Limb (tissue), 2 donors: ENCODE data around the gene AVPR2.

Source experiments
- DNase-seq, 2 donors: peaks; one replicate each; pipeline ENCODE4 v3.0.0-alpha.2; 2016; ENCODE audit errors: extremely low spot score in 2 of 2

Gene AVPR2

DNA sequence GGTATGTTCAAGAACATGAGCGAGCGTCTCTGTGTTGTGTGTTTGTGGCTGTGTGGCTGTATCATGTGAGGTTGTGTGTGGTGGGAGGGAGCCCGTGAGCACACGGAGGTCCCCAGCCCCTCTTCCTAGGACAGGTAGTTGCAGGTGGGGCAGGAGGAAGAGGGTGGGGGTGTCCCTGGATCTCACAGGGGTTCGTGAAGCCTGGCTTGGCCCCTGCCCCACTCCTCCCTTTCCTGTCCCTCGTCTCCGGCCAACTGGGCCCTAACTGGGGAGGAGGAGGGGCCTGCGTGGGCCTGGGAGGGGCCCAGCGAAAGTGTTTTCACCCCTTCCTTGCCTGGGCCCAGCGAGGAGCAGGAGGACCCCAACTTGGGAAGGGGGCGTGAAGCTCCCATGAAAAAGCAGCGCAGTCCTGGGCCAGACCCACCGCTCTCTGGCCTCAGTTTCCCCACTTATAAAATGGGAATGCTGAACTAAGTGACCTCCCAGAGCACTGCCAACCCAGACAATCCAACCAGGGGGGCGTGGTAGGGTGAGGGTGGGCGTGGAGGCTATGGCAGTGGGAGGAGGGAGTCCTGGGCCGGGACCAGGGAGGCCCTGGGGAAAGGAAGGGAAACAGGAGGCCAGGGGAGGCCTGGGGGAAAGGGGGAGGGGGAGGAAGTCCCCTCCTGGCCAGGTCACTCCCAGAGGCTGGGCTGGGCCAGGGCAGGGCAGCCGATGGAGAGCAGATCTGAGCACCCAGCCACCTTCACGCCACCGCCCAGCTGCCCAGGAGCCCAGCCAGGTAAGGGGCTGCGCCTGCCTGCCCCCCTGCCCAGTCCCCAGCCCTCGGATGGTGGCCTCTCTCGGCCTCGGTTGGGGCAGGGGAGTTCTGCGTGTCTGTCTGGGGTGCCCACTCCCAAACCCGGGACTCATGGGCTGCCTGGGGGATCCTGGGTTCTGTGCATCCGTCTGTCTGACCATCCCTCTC lies at the start of gene AVPR2:
Gene AVPR2 (plus strand): TSS at position 683 of the 967 bp plus-strand sequence. CDS start 473 bp downstream, outside the sequence.
- DNase-seq, result peak in 1 of 2 donors; percentile 24

DNA sequence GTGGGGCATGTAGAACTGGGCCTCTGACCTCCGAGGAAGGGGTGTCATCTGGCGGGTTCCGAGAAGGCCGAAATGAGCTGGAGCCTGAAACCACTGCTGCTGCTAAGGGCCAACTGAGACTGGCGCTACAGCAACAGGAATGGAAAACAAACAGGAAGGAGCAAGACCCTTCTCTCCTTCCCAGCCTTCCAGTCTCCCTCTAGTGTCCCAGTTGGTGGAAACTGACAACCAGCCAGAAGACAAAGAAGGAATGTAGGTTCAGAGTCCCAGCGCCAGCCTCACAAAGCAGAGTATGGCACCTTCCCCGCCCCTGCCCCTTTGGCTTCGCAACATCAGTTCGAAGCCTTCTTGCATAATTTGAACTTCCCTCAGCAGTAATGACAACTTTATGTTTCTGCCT lies 49.8 kb upstream of the AVPR2 start:
- no peak for DNase-seq

DNA sequence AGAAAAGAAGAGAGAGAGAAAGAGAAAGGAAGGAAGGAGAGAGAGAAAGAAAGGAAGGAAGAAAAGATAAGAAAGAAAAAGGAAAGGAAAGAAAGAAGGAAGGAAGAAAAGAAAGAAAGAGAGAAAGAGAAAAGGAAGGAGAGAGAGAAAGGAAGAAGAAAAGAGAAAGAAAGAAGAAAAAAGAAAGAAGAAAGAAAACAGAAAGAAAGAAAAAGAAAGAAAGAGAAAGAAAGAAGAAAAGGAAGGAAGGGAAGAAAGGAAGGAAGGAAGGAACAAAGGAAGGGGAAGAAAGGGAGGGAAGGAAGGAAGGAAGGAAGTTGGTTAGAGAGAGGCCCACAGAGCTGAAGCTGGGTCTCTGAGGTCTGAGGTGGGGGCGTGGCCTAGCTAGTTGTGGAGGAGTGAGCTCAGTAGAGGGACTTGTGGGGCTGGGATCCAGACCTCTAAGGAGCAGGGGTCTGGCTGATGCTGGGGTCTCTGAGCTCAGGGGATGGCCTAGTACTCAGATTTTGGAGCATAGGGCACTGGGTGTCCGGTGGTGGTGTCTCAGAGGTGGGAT lies 47.0 kb upstream of the AVPR2 start:
- no peak for DNase-seq

DNA sequence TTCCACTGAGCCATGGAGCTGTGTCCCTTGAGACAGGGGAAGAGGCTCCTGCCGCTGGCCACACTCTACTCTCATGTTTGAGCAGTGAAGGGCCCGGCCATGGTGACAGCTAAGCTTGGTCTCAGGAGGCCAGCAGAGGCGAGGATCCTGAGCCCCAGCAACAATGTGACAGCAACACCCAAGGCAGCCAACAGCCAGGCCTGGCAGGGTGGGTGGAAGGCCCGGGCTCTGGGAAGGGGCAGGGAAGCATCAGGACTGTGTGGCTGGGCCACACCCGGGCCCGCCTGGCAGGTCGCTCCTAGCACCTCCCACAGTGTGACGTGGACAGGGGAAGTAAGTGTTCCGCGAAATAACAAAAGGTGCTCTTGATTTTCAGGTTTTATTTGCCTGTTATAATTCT lies 43.3 kb upstream of the AVPR2 start:
- DNase-seq, result no peak

DNA sequence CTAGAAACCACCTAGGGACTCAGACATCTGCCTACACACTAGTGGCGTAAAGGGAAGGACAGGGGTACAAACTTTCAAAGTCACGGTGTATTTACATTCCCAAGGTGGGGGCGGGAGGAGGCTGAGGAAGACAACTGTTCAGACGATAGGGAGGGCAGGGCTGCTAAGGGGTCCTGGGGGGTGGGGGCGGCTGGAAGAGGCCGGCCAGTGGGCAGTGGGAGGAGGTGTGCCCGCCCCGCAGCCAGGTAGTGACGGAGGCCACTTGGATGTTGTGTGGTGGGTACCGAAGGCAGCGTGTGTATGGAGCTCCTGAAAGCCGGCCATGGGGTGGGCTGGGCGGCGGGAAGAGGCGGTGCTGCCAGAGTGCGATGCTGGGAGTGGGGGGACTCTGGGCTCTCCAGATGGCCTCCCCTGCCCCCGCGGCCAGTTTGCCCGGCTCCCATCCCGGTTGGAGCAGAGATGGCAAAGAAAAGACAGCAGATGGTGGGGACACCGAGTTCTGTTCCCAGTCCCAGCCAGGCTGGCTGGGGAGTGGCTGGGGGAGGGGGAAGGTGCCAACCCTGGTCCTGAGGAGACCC lies 42.7 kb upstream of the AVPR2 start:
- DNase-seq, result no peak

DNA sequence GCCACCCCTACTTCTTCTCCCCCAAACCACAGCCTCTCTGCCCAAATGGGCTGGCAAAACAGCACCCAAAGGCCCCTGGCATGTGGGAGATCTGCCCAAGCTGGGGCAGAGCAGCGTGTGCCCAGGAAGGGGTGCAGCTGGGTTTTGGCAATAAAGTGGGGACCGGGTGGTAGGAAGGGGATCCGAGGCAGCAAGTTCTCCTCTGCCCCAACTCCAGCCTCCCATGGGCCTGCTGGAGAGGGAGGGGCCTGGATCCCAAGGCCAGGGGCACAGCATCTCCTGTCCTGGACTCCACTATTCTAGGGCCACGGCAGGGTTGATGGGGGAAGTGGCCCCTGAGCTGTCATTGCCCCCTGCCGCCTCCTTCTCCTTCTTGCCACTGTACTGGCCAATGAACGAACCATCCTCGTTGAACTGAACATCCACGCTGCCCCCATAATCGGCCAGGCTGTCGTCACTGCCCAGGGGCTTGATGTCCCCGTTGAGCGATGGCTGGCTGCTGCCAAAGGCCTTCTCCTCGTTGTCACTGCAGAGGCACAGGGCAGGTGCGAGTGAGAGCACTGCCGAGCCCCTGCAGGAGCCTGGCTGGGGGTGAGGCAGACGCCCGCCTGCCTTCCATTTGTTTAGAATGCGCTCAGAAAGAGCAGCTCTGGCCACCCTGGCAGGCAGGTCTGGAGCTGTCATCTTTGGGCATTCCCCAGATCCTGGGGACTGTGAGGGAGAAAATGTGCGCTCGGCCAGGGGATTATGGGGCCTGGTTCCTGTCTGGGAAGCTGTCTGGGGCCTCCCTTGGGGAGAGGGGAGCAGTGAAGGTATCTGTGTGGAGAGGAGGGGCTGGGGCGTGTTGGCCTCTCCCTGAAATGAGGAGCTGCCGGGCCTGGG lies 41.9 kb upstream of the AVPR2 start:
- no peak for DNase-seq

DNA sequence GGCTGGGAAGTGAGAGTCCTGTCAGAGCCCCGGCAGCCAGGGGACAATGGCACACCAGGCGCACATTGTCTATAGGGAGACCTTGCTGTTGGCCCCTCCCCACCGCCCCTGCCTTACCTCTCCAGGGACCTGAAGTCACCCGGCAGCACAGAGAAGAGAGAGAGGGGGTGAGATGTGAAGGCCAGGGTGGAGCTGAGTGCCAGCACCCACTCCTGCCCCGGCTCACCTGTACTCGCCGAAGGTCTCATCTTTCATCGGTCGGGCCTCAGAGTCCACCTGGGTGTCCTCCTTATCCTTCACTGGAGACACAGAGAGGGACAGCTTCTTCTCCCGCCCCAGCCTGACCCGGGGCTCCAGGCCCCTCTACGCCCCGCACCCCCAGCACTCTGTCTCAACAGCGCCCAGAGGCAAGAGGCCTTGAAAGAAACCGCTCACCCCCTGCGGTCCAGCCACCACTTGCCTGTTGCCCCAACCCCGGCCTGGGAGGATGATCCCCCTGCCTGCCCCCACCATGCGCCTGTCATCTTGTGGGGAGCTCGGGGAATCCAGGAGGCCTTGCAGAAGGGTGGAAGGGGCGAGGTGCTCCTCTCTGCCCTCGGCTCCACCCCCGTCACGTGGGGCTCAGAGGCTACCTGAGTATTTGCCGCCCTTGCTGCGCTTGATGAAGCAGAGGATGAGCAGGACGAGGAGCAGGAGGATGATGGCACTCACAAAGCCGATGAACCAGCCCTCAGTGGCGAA lies 41.1 kb upstream of the AVPR2 start:
- DNase-seq, result no peak

DNA sequence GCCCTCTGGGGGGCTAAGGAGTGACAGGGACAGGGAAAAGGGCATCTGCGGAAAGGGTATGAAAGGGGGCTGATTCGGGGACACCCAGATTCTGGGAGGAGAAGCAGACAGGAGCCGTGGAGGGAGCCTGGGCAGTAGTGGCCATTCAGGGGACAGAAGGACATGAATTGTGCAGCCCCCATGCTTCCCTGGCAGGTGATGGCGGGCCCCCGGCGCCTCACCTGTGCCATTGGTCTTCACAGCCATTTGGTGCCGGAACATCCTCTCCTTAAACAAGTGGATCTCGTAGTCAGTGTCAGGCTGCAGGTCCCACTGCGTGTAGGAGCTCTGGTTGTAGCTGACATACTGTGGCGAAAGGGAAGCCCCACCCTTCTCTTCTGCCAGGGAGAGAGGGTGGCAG lies 40.4 kb upstream of the AVPR2 start:
- no peak for DNase-seq

DNA sequence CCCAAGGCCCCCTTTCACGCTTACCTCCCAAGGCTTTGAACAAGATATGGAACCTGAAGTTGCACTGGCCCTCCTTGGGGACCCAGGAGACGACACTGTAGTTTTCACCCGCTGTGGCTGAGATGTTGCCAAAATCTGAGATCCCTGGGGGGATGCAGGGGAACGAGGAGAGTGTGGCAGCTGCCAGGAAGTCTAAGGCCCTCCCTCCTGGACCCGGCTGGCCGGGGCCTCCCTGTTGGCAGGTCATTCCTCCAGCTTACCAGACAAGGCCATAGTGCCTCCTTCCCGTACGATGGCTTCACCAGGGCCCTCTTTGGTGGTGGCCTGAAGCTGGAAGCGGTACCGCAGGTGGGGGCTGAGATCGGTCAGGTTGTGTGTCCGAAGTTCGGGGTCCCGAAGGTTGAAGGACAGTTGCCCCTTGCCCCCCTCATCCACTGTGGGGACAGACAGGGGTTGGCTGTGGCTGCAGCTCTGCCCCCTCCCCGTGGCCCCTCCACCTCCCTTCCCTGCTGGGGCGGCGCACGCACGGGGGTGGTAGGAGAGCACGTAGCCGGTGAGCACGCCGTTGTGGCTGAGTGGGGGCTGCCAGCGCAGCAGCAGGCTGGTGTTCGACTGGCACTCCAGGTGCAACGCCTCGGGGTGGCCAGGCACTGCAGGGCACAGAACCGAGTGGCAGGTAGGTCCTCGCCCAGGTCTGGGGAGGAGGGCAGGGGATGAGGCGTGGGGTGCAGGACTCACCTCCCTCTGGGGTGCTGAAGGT lies 39.7 kb upstream of the AVPR2 start:
- DNase-seq, result no peak

DNA sequence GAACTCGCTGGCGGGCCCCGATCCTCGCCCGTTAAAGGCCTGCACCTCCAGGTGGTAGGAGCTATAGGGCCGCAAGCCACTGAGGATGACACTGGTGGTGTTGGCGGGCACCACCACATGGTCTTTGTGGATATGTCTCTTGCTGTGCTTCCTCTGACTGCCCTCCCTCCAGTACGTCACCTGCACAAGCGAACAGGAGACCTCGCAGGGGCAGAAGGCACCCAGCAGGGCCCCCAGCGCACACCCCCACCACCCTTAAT lies 39.2 kb upstream of the AVPR2 start:
- DNase-seq, result no peak

DNA sequence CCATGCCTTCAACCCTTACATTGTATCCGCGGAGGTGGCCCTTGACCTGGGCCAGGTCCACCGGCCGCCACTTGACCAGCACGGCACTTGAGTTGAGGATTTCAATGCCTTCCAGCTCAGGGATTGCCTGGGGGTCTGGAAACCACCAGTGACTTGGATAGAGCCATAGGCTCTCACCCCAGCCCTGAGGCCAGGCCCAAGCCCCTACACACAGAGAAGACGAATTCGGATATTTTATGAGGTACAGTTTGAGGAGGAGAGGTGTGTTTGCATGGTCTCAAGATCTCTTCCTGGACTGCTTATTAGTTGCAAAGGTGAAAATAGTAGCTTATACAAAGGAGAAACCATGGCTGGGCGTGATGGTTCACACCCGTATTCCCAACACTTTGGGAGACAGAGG lies 38.8 kb upstream of the AVPR2 start:
- DNase-seq, result no peak

DNA sequence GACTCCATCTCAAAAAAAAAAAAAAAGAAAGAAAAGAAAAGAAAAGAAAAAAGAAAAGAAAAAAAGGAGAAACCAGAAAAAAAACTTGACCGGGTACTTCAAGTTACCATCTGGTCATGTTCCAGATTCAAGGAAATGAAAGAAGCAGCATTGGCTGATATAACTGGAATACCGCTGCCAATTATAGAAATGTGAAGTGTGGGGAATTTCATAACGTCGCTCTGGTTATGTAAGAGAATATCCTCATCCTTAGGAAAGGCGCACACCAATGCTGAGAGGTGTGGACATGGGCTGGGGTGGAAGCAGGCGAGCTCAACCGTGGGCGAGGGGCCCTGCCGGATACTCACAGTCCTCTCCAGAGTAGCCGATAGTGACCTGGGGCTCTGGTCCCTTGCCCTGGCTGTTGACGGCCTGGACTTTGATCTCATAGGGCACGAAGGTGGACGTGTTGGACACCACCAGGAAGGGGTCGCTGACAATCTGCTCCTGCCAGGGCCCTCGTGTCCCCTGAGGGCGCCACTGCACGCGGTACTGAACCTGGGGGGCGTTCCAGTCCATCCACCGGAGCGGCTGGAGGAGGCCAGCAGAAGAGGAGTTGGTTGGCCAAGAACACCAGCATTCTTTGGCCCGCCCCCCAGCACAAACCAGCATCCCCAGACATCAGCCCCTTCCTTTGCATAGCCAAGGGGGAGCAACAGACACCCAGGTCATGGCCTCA lies 38.0 kb upstream of the AVPR2 start:
- DNase-seq, result no peak

DNA sequence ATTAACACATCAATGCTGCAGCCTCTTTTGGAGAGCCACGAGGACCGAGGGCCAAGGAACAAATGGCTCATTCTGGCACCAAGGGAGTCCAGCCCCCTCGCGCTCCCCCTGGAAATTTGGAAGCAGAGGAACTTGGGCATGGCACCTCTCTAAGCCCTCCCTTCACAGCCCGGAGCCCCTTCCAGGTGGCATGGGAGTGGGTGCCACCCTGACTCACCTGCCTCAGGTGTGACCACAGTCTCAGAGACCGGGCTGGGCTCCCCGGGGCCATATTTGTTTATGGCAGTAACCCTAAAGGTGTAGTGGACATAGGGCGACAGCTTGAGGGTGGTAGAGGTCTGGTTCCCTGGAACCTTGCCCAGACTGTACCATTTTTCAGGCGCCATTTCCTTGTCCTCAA lies 37.3 kb upstream of the AVPR2 start:
- DNase-seq, result no peak

DNA sequence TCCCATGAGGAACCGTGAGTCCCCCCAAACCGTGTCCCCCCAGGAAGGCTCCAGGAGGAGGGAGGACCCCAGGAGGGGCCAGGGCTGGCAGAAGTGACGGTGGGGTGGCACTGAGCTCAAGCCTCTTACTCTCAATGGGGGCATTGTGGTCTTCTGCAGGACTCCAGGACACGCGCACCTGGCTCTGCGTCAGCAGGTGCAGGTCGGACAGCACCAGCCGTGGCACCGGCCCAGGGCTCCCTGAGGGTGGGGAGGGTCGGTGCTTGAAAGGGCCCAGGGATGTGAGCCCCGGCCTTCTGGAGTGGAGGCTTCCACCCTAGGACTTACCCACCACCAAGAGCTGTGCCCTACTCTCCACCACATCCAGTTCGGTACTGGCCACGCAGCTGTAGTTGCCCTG lies 36.8 kb upstream of the AVPR2 start:
- DNase-seq, result no peak

DNA sequence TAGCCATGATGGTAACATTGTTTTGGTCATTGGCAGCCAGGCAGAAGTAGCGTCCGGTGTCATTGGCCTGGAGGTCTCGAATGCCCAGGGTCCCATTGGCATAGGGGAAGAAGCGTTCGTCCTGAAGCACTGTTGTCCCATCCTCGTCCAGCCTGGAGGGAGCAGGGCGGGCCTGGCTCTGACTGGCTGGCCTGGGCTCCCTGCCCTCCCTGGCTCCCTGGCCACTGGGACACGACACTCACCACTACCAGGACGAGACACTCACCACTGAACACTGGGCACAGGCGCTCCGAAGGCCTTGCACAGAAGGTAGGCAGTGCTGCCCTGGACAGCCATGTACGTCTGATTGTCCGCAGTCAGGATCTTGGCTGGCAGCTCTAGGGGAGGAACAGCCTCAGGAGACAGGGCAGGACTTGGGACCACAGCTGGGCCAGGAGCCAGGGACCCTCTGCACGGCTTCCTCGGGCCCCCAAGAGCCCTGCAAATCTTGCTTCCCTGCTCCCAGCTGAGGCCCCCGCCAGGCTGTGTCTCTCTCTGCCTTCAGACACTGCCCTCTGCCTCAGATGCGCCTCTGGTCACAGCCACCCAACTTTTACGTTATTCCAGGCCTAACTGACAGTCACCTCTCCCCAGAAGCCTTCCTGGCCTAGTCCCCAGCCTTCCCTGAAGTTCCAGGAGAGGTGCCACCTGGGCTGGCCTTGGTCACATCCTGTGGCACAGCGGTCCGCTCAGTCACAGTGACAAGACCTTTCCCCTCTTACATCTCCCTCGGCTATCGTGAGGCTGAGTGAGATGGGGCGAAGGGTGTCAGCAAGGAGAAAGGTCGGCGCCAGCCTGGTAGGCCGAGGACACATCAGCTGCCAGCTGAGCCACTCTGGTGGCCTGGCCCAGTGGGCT lies 35.6 kb upstream of the AVPR2 start:
- no peak for DNase-seq

DNA sequence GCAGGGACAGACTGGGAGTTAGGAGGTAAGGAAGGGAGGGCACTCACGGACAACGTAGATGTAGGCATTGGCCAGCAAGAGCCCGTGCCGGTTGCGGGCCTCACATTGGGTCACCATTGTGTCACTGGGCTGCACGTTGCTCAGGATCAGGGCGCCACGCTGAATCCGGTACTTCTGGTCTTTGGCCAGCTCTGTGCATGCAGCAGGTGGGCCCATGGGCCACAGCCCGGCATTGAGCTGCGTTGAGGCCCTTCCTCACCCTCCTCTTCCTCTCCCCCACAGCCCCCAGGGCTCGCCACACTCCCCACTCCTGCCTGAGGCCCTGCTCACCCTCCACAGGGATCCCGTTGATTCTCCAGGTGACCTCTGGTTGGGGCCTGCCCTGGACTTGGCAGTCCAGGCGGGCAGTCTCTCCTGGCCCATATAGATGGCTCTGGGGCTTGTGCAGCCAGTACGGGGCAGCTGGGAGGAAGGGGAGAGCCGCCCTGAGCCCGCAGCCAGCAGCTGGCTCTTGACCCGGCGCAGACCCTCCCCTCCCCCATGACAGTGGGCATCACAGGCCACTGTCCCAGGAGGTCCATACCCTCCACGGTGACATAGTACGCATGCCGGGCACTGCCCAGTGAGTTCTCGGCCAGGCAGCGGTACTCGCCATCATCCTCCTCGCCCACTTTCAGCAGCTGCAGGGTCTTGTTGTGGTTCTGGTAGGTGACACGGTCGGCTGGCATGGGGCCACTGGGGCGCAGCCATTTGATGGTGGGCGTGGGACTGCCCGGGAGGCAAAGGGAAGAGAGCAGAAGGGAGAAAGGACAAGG lies 34.8 kb upstream of the AVPR2 start:
- DNase-seq, result no peak

DNA sequence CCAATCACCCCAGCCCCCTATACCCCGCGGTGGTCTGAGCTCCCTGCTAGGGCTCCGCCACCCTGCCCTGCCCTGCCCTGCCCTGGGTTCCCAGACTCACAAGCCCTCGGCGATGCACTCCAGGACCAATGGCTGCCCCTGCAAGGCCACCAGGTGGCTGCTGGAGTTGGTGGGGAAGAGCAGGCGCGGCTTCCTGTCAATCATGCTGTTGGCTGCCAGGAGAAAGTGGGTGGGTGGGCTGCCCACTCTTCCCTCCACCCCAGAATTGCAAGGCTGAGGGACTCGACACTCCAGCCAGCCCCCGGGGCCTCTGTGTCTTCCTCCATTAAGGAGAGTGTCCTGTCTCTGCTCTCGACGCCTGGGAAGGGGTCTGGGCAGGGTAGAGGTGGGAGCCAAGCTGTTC lies 34.2 kb upstream of the AVPR2 start:
- no peak for DNase-seq

DNA sequence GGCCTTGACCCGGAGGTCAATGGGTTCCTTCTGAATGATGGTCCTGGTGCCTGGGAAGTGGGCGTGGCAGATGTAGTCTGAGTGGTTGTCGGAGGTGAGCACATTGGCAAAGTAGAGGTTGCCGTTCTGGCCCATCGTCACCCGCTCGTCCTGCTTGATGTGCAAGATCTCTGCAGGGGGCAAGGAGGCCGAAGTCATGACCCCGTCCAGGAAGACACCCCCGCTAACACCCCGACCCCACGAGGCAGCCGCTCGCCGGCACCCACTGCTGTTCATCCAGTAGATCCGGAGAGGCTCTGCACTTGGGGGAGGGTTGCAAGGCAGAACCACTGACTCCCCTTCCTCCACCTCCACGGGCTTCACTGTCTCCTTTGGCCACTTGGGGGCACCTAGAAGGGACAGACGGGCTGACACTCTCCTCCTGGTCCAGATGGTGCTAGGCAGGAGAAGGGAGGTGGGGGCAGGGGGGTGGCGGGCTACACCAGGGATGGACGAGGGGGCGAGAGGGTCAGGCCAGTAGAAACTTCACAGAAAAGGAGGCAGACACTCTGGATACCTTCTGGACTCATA lies 33.6 kb upstream of the AVPR2 start:
- DNase-seq, result no peak
